Upper lobe of right lung (tissue), 1 donor: ENCODE data around the gene AGR3. TPM values are rescaled to one million over a fixed set of nuclear protein-coding genes. Genes with fewer than 3 reads are reported as not detected.
"Not testable (repeated sequence)": the region's sequence is repeated elsewhere in the genome, so short reads cannot be mapped to it uniquely, and the experiment has no call there.

Experiments
- ATAC-seq: fragments of 200-7000 bp; cut with Tn5 transposase; one replicate; pipeline ENCODE4 v1.9.1; 2020; ENCODE audit warnings: mild to moderate bottlenecking, moderate library complexity
- DNase-seq: peaks from one replicate; pipeline ENCODE4 v3.0.0-alpha.2; 2020
- H3K27ac ChIP-seq: fragments of 200-600 bp; one replicate; pipeline ENCODE4 v1.8.0; 2022
- H3K27me3 ChIP-seq: fragments of 200-600 bp; one replicate; pipeline ENCODE4 v1.8.0; 2022; ENCODE audit warnings: mild to moderate bottlenecking
- H3K36me3 ChIP-seq: fragments of 200-600 bp; one replicate; pipeline ENCODE4 v1.8.0; 2022
- H3K4me1 ChIP-seq: fragments of 200-600 bp; one replicate; pipeline ENCODE4 v1.8.0; 2022
- H3K4me3 ChIP-seq: fragments of 200-600 bp; one replicate; pipeline ENCODE4 v1.8.0; 2022; ENCODE audit warnings: mild to moderate bottlenecking
- H3K9me3 ChIP-seq: fragments of 200-600 bp; one replicate; pipeline ENCODE4 v1.8.0; 2022
- CTCF ChIP-seq: fragments of 200-600 bp; IDR thresholded peaks from one replicate; pipeline ENCODE4 v1.8.0; 2022; ENCODE audit warnings: antibody characterized with exemption
- intact Hi-C: fragments of 100-400 bp; cut with DNase I; formaldehyde crosslinking; loops from one replicate; pipeline ENCODE4 v1.11.0; 2022
- total RNA-seq: library from RNA; stranded (reverse); fragmentation: NEBNext Ultra II Directional; extraction: Animal tissue kit (Norgen Biotek cat#: 25700); gene quantifications from one replicate; pipeline ENCODE4 v1.2.1, GENCODE V29; 2021
- donor health status: DM: no; HTN: yes; CAD: no; lungs with severe emphysema.

Gene AGR3
- total RNA-seq, 1 donor from 2014 or later: 37.2 TPM

- Histone ChIP-seq H3K27ac (peak overlapping the region; percentile 53), H3K36me3 (no peaks in the 10 kb centered on the region), H3K4me3 (peak overlapping the region; percentile 24), H3K9me3 (no peaks in the 10 kb centered on the region), H3K27me3 (no peaks in the 10 kb centered on the region), H3K4me1 (no peaks in the 10 kb centered on the region)
- intact Hi-C loops: no loop called here
- DNase-seq (no peak), ATAC-seq (peak; percentile 73)
- no peak for TF ChIP-seq CTCF
These were observed 1.2 kb downstream of the AGR3 start for GRCh38 chr7:16880554-16880953.

GRCh38 chr7:16879181-16879580 lies 2.6 kb downstream of the AGR3 start:
- intact Hi-C loops: no loop called here
- no peak overlapping the region for H3K27ac ChIP-seq
- no peaks in the 10 kb centered on the region for H3K4me1 ChIP-seq
- no peak for DNase-seq
- H3K27me3 ChIP-seq: no peaks in the 10 kb centered on the region
- H3K36me3 ChIP-seq: no peaks in the 10 kb centered on the region
- H3K9me3 ChIP-seq: no peaks in the 10 kb centered on the region
- H3K4me3 ChIP-seq: no peak overlapping the region
- TF ChIP-seq CTCF: no peak
- ATAC-seq: no peak

GRCh38 chr7:16875861-16876260 lies 5.9 kb downstream of the AGR3 start:
- H3K4me3 ChIP-seq: no peak overlapping the region
- no peak overlapping the region for H3K27ac ChIP-seq
- ATAC-seq (no peak), DNase-seq (no peak)
- intact Hi-C loops: no loop called here
- H3K4me1 ChIP-seq: no peaks in the 10 kb centered on the region
- no peaks in the 10 kb centered on the region for H3K27me3 ChIP-seq
- no peak for TF ChIP-seq CTCF
- H3K9me3 ChIP-seq: no peaks in the 10 kb centered on the region
- H3K36me3 ChIP-seq: no peaks in the 10 kb centered on the region

GRCh38 chr7:16874066-16874465 lies 7.7 kb downstream of the AGR3 start:
- H3K27ac ChIP-seq: no peak overlapping the region
- no peaks in the 10 kb centered on the region for H3K27me3 ChIP-seq
- ATAC-seq (no peak), DNase-seq (no peak)
- TF ChIP-seq CTCF: no peak
- H3K36me3 ChIP-seq: no peaks in the 10 kb centered on the region
- H3K9me3 ChIP-seq: no peaks in the 10 kb centered on the region
- intact Hi-C loops: no loop called here
- no peaks in the 10 kb centered on the region for H3K4me1 ChIP-seq
- no peak overlapping the region for H3K4me3 ChIP-seq

GRCh38 chr7:16867328-16867727 lies 14.5 kb downstream of the AGR3 start:
- intact Hi-C loops: no loop called here
- no peak for ATAC-seq
- DNase-seq: no peak
- Histone ChIP-seq H3K9me3 (no peaks in the 10 kb centered on the region), H3K4me3 (no peak overlapping the region), H3K27ac (no peak overlapping the region), H3K27me3 (no peaks in the 10 kb centered on the region), H3K4me1 (no peaks in the 10 kb centered on the region), H3K36me3 (no peaks in the 10 kb centered on the region)
- no peak for TF ChIP-seq CTCF

- H3K27ac ChIP-seq, intact Hi-C loops, H3K27me3 ChIP-seq, H3K4me3 ChIP-seq, H3K36me3 ChIP-seq, ATAC-seq, DNase-seq, H3K4me1 ChIP-seq, H3K9me3 ChIP-seq: not testable (repeated sequence)
These were observed 28.6 kb downstream of the AGR3 start for GRCh38 chr7:16853189-16853588.
